H9 (cell line): ENCODE data around the gene AFAP1L2. TPM values are rescaled to one million over a fixed set of nuclear protein-coding genes. Genes with fewer than 3 reads are reported as not detected.

Experiments used
- DNase-seq: peaks from one replicate; pipeline ENCODE4 v3.0.0-alpha.2; 2017
- H2AFZ ChIP-seq: one replicate; pipeline ENCODE4 v1.6.1; 2013; ENCODE audit warnings: mild to moderate bottlenecking, low read length, control low read depth, moderate library complexity
- H2AK5ac ChIP-seq: 2 replicates; pipeline ENCODE4 v1.6.1; 2013; ENCODE audit warnings: low read length, control low read depth, mixed read lengths; ENCODE audit not compliant: insufficient read length
- H2BK120ac ChIP-seq: one replicate; pipeline ENCODE4 v1.6.1; 2013; ENCODE audit warnings: low read depth, mild to moderate bottlenecking, low read length, control low read depth, inconsistent platforms; ENCODE audit not compliant: poor library complexity, severe bottlenecking
- H2BK12ac ChIP-seq: 2 replicates; pipeline ENCODE4 v1.6.1; 2013; ENCODE audit warnings: low read length, control low read depth, mixed read lengths, low read depth; ENCODE audit not compliant: insufficient read length
- H2BK15ac ChIP-seq: 2 replicates; pipeline ENCODE4 v1.6.1; 2013; ENCODE audit warnings: low read depth, low read length, control low read depth
- H2BK20ac ChIP-seq: one replicate; pipeline ENCODE4 v1.6.1; 2013; ENCODE audit warnings: low read depth, mild to moderate bottlenecking, low read length, control low read depth, inconsistent platforms; ENCODE audit not compliant: poor library complexity, severe bottlenecking
- H2BK5ac ChIP-seq: 2 replicates; pipeline ENCODE4 v1.6.1; 2013; ENCODE audit warnings: low read length, control low read depth, mixed read lengths; ENCODE audit not compliant: insufficient read length
- H3K14ac ChIP-seq: 2 replicates; pipeline ENCODE4 v1.6.1; 2013; ENCODE audit warnings: low read length, control low read depth; ENCODE audit not compliant: insufficient read depth
- H3K18ac ChIP-seq: 2 replicates; pipeline ENCODE4 v1.6.1; 2013; ENCODE audit warnings: low read depth, mild to moderate bottlenecking, mixed read lengths, low read length, control low read depth; ENCODE audit not compliant: insufficient read length
- H3K23ac ChIP-seq: 2 replicates; pipeline ENCODE4 v1.6.1; 2013; ENCODE audit warnings: low read length, control low read depth, mixed read lengths, low read depth; ENCODE audit not compliant: insufficient read length
- H3K23me2 ChIP-seq: 2 replicates; pipeline ENCODE4 v1.6.1; 2013; ENCODE audit warnings: low read depth, mild to moderate bottlenecking, mixed read lengths, low read length, control low read depth; ENCODE audit not compliant: insufficient read length, poor library complexity, severe bottlenecking
- H3K27ac ChIP-seq: 2 replicates; pipeline ENCODE4 v1.5.1; 2013; ENCODE audit warnings: low read length, control low read depth, mixed read lengths, low read depth; ENCODE audit not compliant: insufficient read length
- H3K27me3 ChIP-seq: 2 replicates; pipeline ENCODE4 v1.6.1; 2013; ENCODE audit warnings: low read length, control low read depth, inconsistent platforms; ENCODE audit not compliant: insufficient read depth
- H3K4ac ChIP-seq: 2 replicates; pipeline ENCODE4 v1.6.1; 2013; ENCODE audit warnings: low read depth, mild to moderate bottlenecking, control low read depth, inconsistent platforms, low read length, moderate library complexity
- H3K4me1 ChIP-seq: 2 replicates; pipeline ENCODE4 v1.6.1; 2013; ENCODE audit warnings: low read length, control low read depth, inconsistent platforms; ENCODE audit not compliant: insufficient read depth
- H3K4me2 ChIP-seq: 2 replicates; pipeline ENCODE4 v1.6.1; 2013; ENCODE audit warnings: low read length, control low read depth, mixed read lengths; ENCODE audit not compliant: insufficient read length, insufficient read depth
- H3K56ac ChIP-seq: 2 replicates; pipeline ENCODE4 v1.6.1; 2013; ENCODE audit warnings: low read depth, mild to moderate bottlenecking, mixed read lengths, low read length, control low read depth; ENCODE audit not compliant: insufficient read length
- H3K79me1 ChIP-seq: 2 replicates; pipeline ENCODE4 v1.6.1; 2013; ENCODE audit warnings: low read depth, mild to moderate bottlenecking, moderate library complexity, low read length, control low read depth, inconsistent platforms; ENCODE audit not compliant: insufficient read depth, poor library complexity, severe bottlenecking
- H3K79me2 ChIP-seq: 2 replicates; pipeline ENCODE4 v1.6.1; 2013; ENCODE audit warnings: low read length, control low read depth, inconsistent platforms; ENCODE audit not compliant: insufficient read depth
- H3K9ac ChIP-seq: 2 replicates; pipeline ENCODE4 v1.6.1; 2013; ENCODE audit warnings: low read length, control low read depth, mixed read lengths; ENCODE audit not compliant: insufficient read length; ENCODE audit errors: extremely low read depth
- H3K9me3 ChIP-seq: one replicate; pipeline ENCODE4 v1.6.1; 2013; ENCODE audit warnings: low read depth, low read length, inconsistent platforms; ENCODE audit not compliant: control insufficient read depth
- H3T11ph ChIP-seq: one replicate; pipeline ENCODE4 v1.6.1; 2013; ENCODE audit warnings: mild to moderate bottlenecking, low read length, control low read depth, inconsistent platforms
- H4K20me1 ChIP-seq: one replicate; pipeline ENCODE4 v1.6.1; 2013; ENCODE audit not compliant: control insufficient read depth, insufficient read length, insufficient read depth
- H4K5ac ChIP-seq: 2 replicates; pipeline ENCODE4 v1.6.1; 2013; ENCODE audit warnings: low read depth, mild to moderate bottlenecking, mixed read lengths, low read length, control low read depth; ENCODE audit not compliant: insufficient read length
- H4K8ac ChIP-seq: replicated peaks from 2 replicates; pipeline ENCODE4 v1.6.1; 2013; ENCODE audit warnings: low read length, control low read depth, mixed read lengths, low read depth; ENCODE audit not compliant: insufficient read length
- H4K91ac ChIP-seq: 2 replicates; pipeline ENCODE4 v1.6.1; 2013; ENCODE audit warnings: low read depth, mild to moderate bottlenecking, moderate library complexity, mixed read lengths, low read length, control low read depth; ENCODE audit not compliant: insufficient read length
- H3K27ac Mint-ChIP-seq, 3 experiments: 2 replicates in 2 of 3; 3 replicates in 1 of 3; pipeline ENCODE4 v1.8.0; 2020 to 2021; ENCODE audit warnings: mixed read lengths in 3 of 3, mild to moderate bottlenecking in 1 of 3, moderate library complexity in 1 of 3
- H3K27me3 Mint-ChIP-seq: 2 replicates; pipeline ENCODE4 v1.8.0; 2021; ENCODE audit warnings: low read depth, mild to moderate bottlenecking, moderate library complexity, mixed read lengths
- H3K36me3 Mint-ChIP-seq, 3 experiments: 2 replicates in 2 of 3; 3 replicates in 1 of 3; pipeline ENCODE4 v1.8.0; 2020 to 2021; ENCODE audit warnings: low read depth in 3 of 3, mixed read lengths in 3 of 3; ENCODE audit not compliant: insufficient read depth in 1 of 3
- H3K4me1 Mint-ChIP-seq, 2 experiments: 2 replicates each; pipeline ENCODE4 v1.8.0; 2020; ENCODE audit warnings: mixed read lengths in 2 of 2
- H3K4me3 Mint-ChIP-seq, 2 experiments: 2 replicates in 1 of 2; 3 replicates in 1 of 2; pipeline ENCODE4 v1.8.0; 2020 to 2021; ENCODE audit warnings: mild to moderate bottlenecking in 2 of 2, mixed read lengths in 2 of 2, moderate library complexity in 1 of 2
- H3K9me3 Mint-ChIP-seq, 2 experiments: 2 replicates in 1 of 2; 3 replicates in 1 of 2; pipeline ENCODE4 v1.8.0; 2020; ENCODE audit warnings: mild to moderate bottlenecking in 2 of 2, mixed read lengths in 2 of 2, moderate library complexity in 1 of 2
- CTCF ChIP-seq: fragments of 200-600 bp; sonication (generic); conservative IDR thresholded peaks from 3 replicates; pipeline ENCODE4 v1.8.0; 2021; ENCODE audit warnings: antibody characterized with exemption, mild to moderate bottlenecking
- WGBS: extraction: QIAGEN DNeasy Blood & Tissue Kit; methylation state at CpG from one replicate; pipeline ENCODE4 v1.1.7; 2013; ENCODE audit warnings: missing lambda C conversion rate, low lambda C conversion rate, mixed read lengths; ENCODE audit not compliant: insufficient read length; ENCODE audit errors: extremely low coverage; 5-methylcytosine and 5-hydroxymethylcytosine counted together
- total RNA-seq: library from RNA; stranded (reverse); gene quantifications from 2 replicates; pipeline ENCODE4 v1.2.1, GENCODE V29; 2021

Gene AFAP1L2
- total RNA-seq, 1 experiment from 2014 or later: 0.77 TPM

- no peak overlapping the region; a peak in 1 of 7 replicates for H3K27ac Mint-ChIP-seq
- Histone ChIP-seq H3K4ac (no peak overlapping the region), H3K23ac (no peak overlapping the region), H2BK20ac (no peak overlapping the region), H3K79me2 (no peaks in the 10 kb centered on the region), H3T11ph (no peak overlapping the region), H4K91ac (no peak overlapping the region), H4K8ac (no peak overlapping the region), H3K27me3 (no peaks in the 10 kb centered on the region), H3K56ac (no peak overlapping the region), H2AK5ac (no peak overlapping the region), H3K18ac (no peak overlapping the region), H2AFZ (no peak overlapping the region), H3K4me2 (no peak overlapping the region), H4K20me1 (no peaks in the 10 kb centered on the region), H3K79me1 (no peaks in the 10 kb centered on the region), H2BK120ac (no peak overlapping the region), H3K14ac (no peak overlapping the region), H3K27ac (no peak overlapping the region), H2BK15ac (no peak overlapping the region), H2BK12ac (no peak overlapping the region), H4K5ac (no peak overlapping the region), H3K4me1 (peaks cover 7% of the 10 kb centered on the region; the same call in 1 of the 2 replicates), H3K9me3 (no peaks in the 10 kb centered on the region), H2BK5ac (no peak overlapping the region), H3K23me2 (no peaks in the 10 kb centered on the region), H3K9ac (no peak overlapping the region)
- H3K27me3 Mint-ChIP-seq: no peaks in the 10 kb centered on the region; the same call in 1 of the 2 replicates
- H3K9me3 Mint-ChIP-seq: no peaks in the 10 kb centered on the region
- peaks cover 17 to 23% of the 10 kb centered on the region in 2 experiments for H3K4me1 Mint-ChIP-seq
- 0 out of 5 replicates have a peak overlapping the region, but pooled peaks of 1 of the 2 experiments have one; percentile 26 for H3K4me3 Mint-ChIP-seq
- no peaks in the 10 kb centered on the region for H3K36me3 Mint-ChIP-seq
- WGBS: no CpG with 5 or more reads among the region's 2 CpGs
- no peak for DNase-seq
- TF ChIP-seq CTCF: no peak
These were observed 44.4 kb downstream of the AFAP1L2 start for GRCh38 chr10:114359953-114360345.
